ENCODE measurements around the gene EPG5. TPM values are rescaled to one million over a fixed set of nuclear protein-coding genes. Genes with fewer than 3 reads are reported as not detected.

The EPG5 gene
- total and polyA plus RNA-seq, 2 donors from 2014 or later: 4.8 to 32.5 TPM

DNA sequence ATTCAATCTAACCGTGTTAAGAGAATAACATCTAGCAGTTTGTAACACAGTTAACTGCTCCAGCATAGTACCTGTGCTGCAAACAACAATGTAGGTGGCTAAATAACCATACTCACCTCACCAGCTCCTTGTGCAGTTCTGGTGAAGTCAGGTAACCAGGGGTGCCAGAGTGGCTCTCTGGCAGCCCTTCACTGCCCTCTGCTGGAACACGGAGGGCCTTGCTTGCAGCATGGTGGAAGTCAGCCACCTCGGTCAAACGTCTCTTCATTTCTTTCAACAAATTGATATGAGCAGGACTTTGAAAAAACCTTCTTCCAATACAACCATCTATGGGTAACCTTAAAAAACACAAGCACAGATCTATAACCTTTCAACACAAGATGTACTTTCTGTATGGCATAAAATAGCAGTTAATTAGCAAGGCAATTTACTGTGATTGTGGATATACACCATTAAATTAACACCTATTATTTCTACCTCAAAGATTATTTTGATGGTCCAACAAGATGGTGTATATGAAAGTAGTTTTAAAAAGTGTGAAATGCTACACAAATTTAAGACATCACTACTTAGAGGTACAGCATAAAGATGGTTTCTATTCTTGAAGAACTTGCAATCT is 56.6 kb downstream of the EPG5 start:
- no peaks in the 10 kb centered on the region for H3K27me3 ChIP-seq (ENCODE audit: control insufficient read depth, insufficient read depth, low read length)
- H3K4me3 ChIP-seq (ENCODE audit: low read length in 3 of 3): no peak overlapping the region
- peak in 3 of 5 donors; percentile 22 to 54 (median 43) for DNase-seq
- no peak overlapping the region for H3K27ac ChIP-seq (ENCODE audit: low read depth in 2 of 2, low read length in 2 of 2)
- FAIRE-seq: no peak
- H3K9me3 ChIP-seq (ENCODE audit: control insufficient read depth in 2 of 3, insufficient read depth in 1 of 3, low read length in 3 of 3): no peaks in the 10 kb centered on the region
- H3K4me1 ChIP-seq (ENCODE audit: control insufficient read depth in 2 of 3, insufficient read depth in 2 of 3, low read depth in 1 of 3, low read length in 3 of 3): no peaks in the 10 kb centered on the region
- peaks cover 11 to 50% (median 36%) of the 10 kb centered on the region in 3 donors for H3K36me3 ChIP-seq (ENCODE audit: control insufficient read depth in 2 of 3, insufficient read depth in 3 of 3, low read length in 3 of 3)
- no peak overlapping the region for H3K9ac ChIP-seq (ENCODE audit: low read length in 3 of 3)
- intact Hi-C loops (cut with DNase I): no loop called here
- TF ChIP-seq, protein P1, sequence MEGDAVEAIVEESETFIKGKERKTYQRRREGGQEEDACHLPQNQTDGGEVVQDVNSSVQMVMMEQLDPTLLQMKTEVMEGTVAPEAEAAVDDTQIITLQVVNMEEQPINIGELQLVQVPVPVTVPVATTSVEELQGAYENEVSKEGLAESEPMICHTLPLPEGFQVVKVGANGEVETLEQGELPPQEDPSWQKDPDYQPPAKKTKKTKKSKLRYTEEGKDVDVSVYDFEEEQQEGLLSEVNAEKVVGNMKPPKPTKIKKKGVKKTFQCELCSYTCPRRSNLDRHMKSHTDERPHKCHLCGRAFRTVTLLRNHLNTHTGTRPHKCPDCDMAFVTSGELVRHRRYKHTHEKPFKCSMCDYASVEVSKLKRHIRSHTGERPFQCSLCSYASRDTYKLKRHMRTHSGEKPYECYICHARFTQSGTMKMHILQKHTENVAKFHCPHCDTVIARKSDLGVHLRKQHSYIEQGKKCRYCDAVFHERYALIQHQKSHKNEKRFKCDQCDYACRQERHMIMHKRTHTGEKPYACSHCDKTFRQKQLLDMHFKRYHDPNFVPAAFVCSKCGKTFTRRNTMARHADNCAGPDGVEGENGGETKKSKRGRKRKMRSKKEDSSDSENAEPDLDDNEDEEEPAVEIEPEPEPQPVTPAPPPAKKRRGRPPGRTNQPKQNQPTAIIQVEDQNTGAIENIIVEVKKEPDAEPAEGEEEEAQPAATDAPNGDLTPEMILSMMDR (IDR thresholded peaks at IDR 0.05; ENCODE audit: borderline replicate concordance, extremely low read depth, insufficient read depth): peak; percentile 46

DNA sequence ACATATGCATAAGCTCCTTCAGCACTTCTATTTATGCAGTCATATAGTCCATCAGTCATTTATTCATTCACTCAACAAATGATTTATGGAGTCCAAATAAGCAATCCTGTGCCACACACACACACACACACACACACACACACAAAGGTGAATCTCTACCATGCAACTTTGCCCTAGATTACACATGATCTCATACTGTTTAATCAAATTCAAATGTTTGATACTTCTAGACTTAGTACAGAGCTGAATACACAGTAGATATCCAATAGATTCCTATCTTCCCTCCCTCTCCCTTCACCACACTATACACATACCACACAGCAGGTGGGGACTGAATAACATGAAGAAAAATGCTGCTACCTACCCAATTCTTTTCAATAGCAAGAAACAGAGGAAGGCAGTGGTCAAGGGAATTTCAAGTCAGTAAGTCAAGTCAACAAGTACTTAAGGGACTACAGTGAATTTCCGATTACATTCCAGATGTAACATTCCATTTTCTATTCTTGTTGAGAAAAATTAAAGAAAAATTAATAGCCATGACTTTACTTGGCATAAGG is 65.4 kb downstream of the EPG5 start:
- Histone ChIP-seq H3K4me3 (ENCODE audit: low read length in 3 of 3) (no peak overlapping the region), H3K4me1 (ENCODE audit: control insufficient read depth in 2 of 3, insufficient read depth in 2 of 3, low read depth in 1 of 3, low read length in 3 of 3) (no peaks in the 10 kb centered on the region), H3K36me3 (ENCODE audit: control insufficient read depth in 2 of 3, insufficient read depth in 3 of 3, low read length in 3 of 3) (peaks cover 8 to 37% (median 33%) of the 10 kb centered on the region in 3 donors), H3K27me3 (ENCODE audit: control insufficient read depth, insufficient read depth, low read length) (no peaks in the 10 kb centered on the region), H3K9me3 (ENCODE audit: control insufficient read depth in 2 of 3, insufficient read depth in 1 of 3, low read length in 3 of 3) (no peaks in the 10 kb centered on the region), H3K9ac (ENCODE audit: low read length in 3 of 3) (no peak overlapping the region), H3K27ac (ENCODE audit: low read depth in 2 of 2, low read length in 2 of 2) (no peak overlapping the region)
- intact Hi-C loops (cut with DNase I): no loop called here
- TF ChIP-seq, protein P1 (IDR thresholded peaks at IDR 0.05; ENCODE audit: borderline replicate concordance, extremely low read depth, insufficient read depth): no peak
- no peak for FAIRE-seq
- no peak for DNase-seq

DNA sequence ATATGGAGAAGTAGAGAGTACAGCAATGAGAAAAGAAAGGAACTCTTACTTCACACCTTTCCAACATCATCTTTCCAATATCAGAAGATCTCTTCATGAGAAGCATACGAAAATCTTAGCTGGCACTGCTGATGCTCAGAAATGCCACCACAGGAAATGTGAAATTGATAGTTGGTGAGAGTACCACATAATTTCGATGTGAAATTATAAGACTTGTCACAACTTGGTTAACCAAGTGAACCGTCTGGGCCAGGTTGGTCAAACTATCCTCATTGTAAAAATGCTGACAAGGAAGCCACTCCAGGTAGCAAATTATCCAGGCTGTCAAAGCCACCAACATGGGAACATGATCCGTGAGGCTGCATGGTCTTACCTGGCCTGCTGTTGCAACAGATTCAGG is 66.5 kb downstream of the EPG5 start:
- Histone ChIP-seq H3K27me3 (ENCODE audit: control insufficient read depth, insufficient read depth, low read length) (no peaks in the 10 kb centered on the region), H3K4me1 (ENCODE audit: control insufficient read depth in 2 of 3, insufficient read depth in 2 of 3, low read depth in 1 of 3, low read length in 3 of 3) (no peaks in the 10 kb centered on the region), H3K4me3 (ENCODE audit: low read length in 3 of 3) (no peak overlapping the region), H3K27ac (ENCODE audit: low read depth in 2 of 2, low read length in 2 of 2) (no peak overlapping the region), H3K9me3 (ENCODE audit: control insufficient read depth in 2 of 3, insufficient read depth in 1 of 3, low read length in 3 of 3) (no peaks in the 10 kb centered on the region), H3K9ac (ENCODE audit: low read length in 3 of 3) (no peak overlapping the region), H3K36me3 (ENCODE audit: control insufficient read depth in 2 of 3, insufficient read depth in 3 of 3, low read length in 3 of 3) (peaks cover 4 to 37% (median 33%) of the 10 kb centered on the region in 3 donors)
- DNase-seq: no peak
- intact Hi-C loops (cut with DNase I): no loop called here
- TF ChIP-seq, protein P1 (IDR thresholded peaks at IDR 0.05; ENCODE audit: borderline replicate concordance, extremely low read depth, insufficient read depth): no peak
- FAIRE-seq: no peak

Data from kidney (tissue), 14 donors.